SK-N-SH treated with all-trans-retinoic acid at 6 μM for 48 hours (cell line): ENCODE data around the gene SLC7A8.

Experiments
- ISL1 ChIP-seq: fragments of 250-450 bp; sonication (Bioruptor Pico); IDR thresholded peaks from 2 replicates; pipeline ENCODE4 v2.1.2; 2022; ENCODE audit warnings: mild to moderate bottlenecking, moderate library complexity
- POU6F1 ChIP-seq: fragments of 250-450 bp; sonication (Bioruptor Pico); IDR thresholded peaks from 2 replicates; pipeline ENCODE4 v1.8.0; 2021; ENCODE audit warnings: low read depth, mild to moderate bottlenecking, moderate library complexity, borderline replicate concordance
- RARB ChIP-seq: fragments of 250-450 bp; sonication (Bioruptor Pico); IDR thresholded peaks from 2 replicates; pipeline ENCODE4 v1.8.0; 2021; ENCODE audit warnings: mild to moderate bottlenecking, moderate library complexity
- ZFP30 ChIP-seq: fragments of 450-650 bp; formaldehyde crosslinking; IDR thresholded peaks from 2 replicates; pipeline ENCODE4 v1.5.0; 2022; ENCODE audit warnings: mild to moderate bottlenecking, moderate library complexity

GRCh38 chr14:23187925-23188324 is 4.5 kb upstream of the SLC7A8 start:
- no peak for TF ChIP-seq POU6F1
- no peak for TF ChIP-seq ISL1 (CRISPR knock-in tag)
- no peak for TF ChIP-seq RARB (CRISPR knock-in tag)
- TF ChIP-seq ZFP30 (CRISPR knock-in tag): no peak
